GM08714 (cell line): ENCODE data around the gene LTBP4.
"Not testable (repeated sequence)": the region's sequence is repeated elsewhere in the genome, so short reads cannot be mapped to it uniquely, and the experiment has no call there.

Experiments used
- H3K4me3 ChIP-seq: fragments of 200-500 bp; sonication (Bioruptor generic); 2 replicates; pipeline ENCODE4 v1.5.1; 2014; ENCODE audit warnings: mild to moderate bottlenecking, low read length, inconsistent platforms
- ZNF274 ChIP-seq: IDR thresholded peaks from 2 replicates; pipeline ENCODE4 v1.6.1; 2012; ENCODE audit warnings: mild to moderate bottlenecking, low read depth, low read length

LTBP4 gene

GRCh38 chr19:40601134-40601974 lies at the start of gene LTBP4:
Gene LTBP4 (plus strand): TSS chr19:40601369. CDS start chr19:40601388, 19 bp downstream.
- no peak for TF ChIP-seq ZNF274
- no peak within 1 kb of the TSS for H3K4me3 ChIP-seq

- no peak for TF ChIP-seq ZNF274
- no peak overlapping the region for H3K4me3 ChIP-seq
Measured at GRCh38 chr19:40552848-40553247, 48.3 kb upstream of the LTBP4 start.

- H3K4me3 ChIP-seq: no peak overlapping the region
- no peak for TF ChIP-seq ZNF274
Measured at GRCh38 chr19:40553885-40554857, 47.0 kb upstream of the LTBP4 start.

- TF ChIP-seq ZNF274: no peak
- H3K4me3 ChIP-seq: no peak overlapping the region
Measured at GRCh38 chr19:40555978-40556689, 45.0 kb upstream of the LTBP4 start.

GRCh38 chr19:40556953-40557530 lies 44.1 kb upstream of the LTBP4 start:
- no peak for TF ChIP-seq ZNF274
- no peak overlapping the region for H3K4me3 ChIP-seq

GRCh38 chr19:40559394-40559793 lies 41.8 kb upstream of the LTBP4 start:
- no peak overlapping the region for H3K4me3 ChIP-seq
- TF ChIP-seq ZNF274: no peak

- no peak for TF ChIP-seq ZNF274
- no peak overlapping the region for H3K4me3 ChIP-seq
Measured at GRCh38 chr19:40560092-40560507, 41.1 kb upstream of the LTBP4 start.

GRCh38 chr19:40561947-40562346 lies 39.2 kb upstream of the LTBP4 start:
- no peak for TF ChIP-seq ZNF274

GRCh38 chr19:40564535-40564934 lies 36.6 kb upstream of the LTBP4 start:
- H3K4me3 ChIP-seq: not testable (repeated sequence)

More at GRCh38 chr19:40561947-40562346, 39.2 kb upstream of the LTBP4 start:
- H3K4me3 ChIP-seq: no peak overlapping the region

GRCh38 chr19:40565355-40565754 lies 35.8 kb upstream of the LTBP4 start:
- TF ChIP-seq ZNF274: no peak
- H3K4me3 ChIP-seq: no peak overlapping the region

GRCh38 chr19:40565910-40566495 lies 35.2 kb upstream of the LTBP4 start:
- H3K4me3 ChIP-seq: no peak overlapping the region
- TF ChIP-seq ZNF274: no peak

GRCh38 chr19:40567040-40567749 lies 34.0 kb upstream of the LTBP4 start:
- no peak overlapping the region for H3K4me3 ChIP-seq
- no peak for TF ChIP-seq ZNF274

GRCh38 chr19:40567750-40568494 lies 33.2 kb upstream of the LTBP4 start:
- no peak for TF ChIP-seq ZNF274
- H3K4me3 ChIP-seq: no peak overlapping the region
